Natural killer cell (primary cell): ENCODE results near the gene SGF29. TPM values are rescaled to one million over a fixed set of nuclear protein-coding genes. Genes with fewer than 3 reads are reported as not detected.

Source experiments
- ATAC-seq, 3 donors: fragments of 150-1000 bp in 2 of 3; fragments of 200-7000 bp in 1 of 3; cut with Tn5 transposase; 1 replicate in 1 of 3; 2 replicates in 2 of 3; pipeline ENCODE4 v1.10.0; 2021; ENCODE audit warnings: mild to moderate bottlenecking in 2 of 3, moderate library complexity in 2 of 3
- DNase-seq, 2 donors: peaks; one replicate each; pipeline versions ENCODE4 v3.0.0 to v3.0.0-alpha.2; 2013 to 2021; ENCODE audit warnings: mixed read lengths in 1 of 2
- H3K27ac ChIP-seq: one replicate; pipeline ENCODE4 v1.5.1; 2013; ENCODE audit warnings: mild to moderate bottlenecking, low read length
- H3K27me3 ChIP-seq: one replicate; pipeline ENCODE4 v1.6.1; 2013; ENCODE audit warnings: low read length; ENCODE audit not compliant: control insufficient read depth, insufficient read depth
- H3K36me3 ChIP-seq: one replicate; pipeline ENCODE4 v1.6.1; 2013; ENCODE audit warnings: low read length; ENCODE audit not compliant: control insufficient read depth, insufficient read depth
- H3K4me1 ChIP-seq: one replicate; pipeline ENCODE4 v1.6.1; 2013; ENCODE audit warnings: low read length; ENCODE audit not compliant: control insufficient read depth, insufficient read depth
- H3K4me3 ChIP-seq: one replicate; pipeline ENCODE4 v1.5.1; 2013; ENCODE audit warnings: low read length
- H3K9me3 ChIP-seq: one replicate; pipeline ENCODE4 v1.6.1; 2013; ENCODE audit warnings: low read length; ENCODE audit not compliant: control insufficient read depth, insufficient read depth
- H3K27ac Mint-ChIP-seq, 2 donors: one replicate each; pipeline ENCODE4 v1.8.0; 2022; ENCODE audit warnings: mild to moderate bottlenecking in 2 of 2, mixed read lengths in 2 of 2, moderate library complexity in 1 of 2
- H3K27me3 Mint-ChIP-seq, 2 donors: one replicate each; pipeline ENCODE4 v1.8.0; 2022; ENCODE audit warnings: low read depth in 2 of 2, mixed read lengths in 2 of 2
- H3K36me3 Mint-ChIP-seq: one replicate; pipeline ENCODE4 v1.8.0; 2022; ENCODE audit warnings: mixed read lengths
- H3K4me1 Mint-ChIP-seq, 2 donors: one replicate each; pipeline ENCODE4 v1.8.0; 2022; ENCODE audit warnings: mixed read lengths in 2 of 2
- H3K4me3 Mint-ChIP-seq: one replicate; pipeline ENCODE4 v1.8.0; 2022; ENCODE audit warnings: mild to moderate bottlenecking, moderate library complexity, mixed read lengths
- H3K9me3 Mint-ChIP-seq, 2 donors: one replicate each; pipeline ENCODE4 v1.8.0; 2022; ENCODE audit warnings: mixed read lengths in 2 of 2
- CTCF ChIP-seq: fragments of 200-600 bp; IDR thresholded peaks from one replicate; pipeline ENCODE4 v1.8.0; 2022; ENCODE audit warnings: antibody characterized with exemption
- WGBS: methylation state at CpG from one replicate; pipeline ENCODE4 v1.1.7; 2013; ENCODE audit warnings: missing lambda C conversion rate; ENCODE audit not compliant: insufficient coverage; 5-methylcytosine and 5-hydroxymethylcytosine counted together
- intact Hi-C: fragments of 100-400 bp; cut with micrococcal nuclease; formaldehyde crosslinking; loops from one replicate; pipeline ENCODE4 v1.14.2; 2022
- total RNA-seq, 4 donors: library from RNA; stranded (reverse); fragments of 120-200 nt in 1 of 4; gene quantifications; one replicate each; pipeline versions ENCODE4 v1.2.3 to v1.2.4, GENCODE V29; 2013 to 2022

The SGF29 gene
- total RNA-seq, 3 donors from 2014 or later (not counting 1 experiment from before 2014, with no cell fraction given): 31.6 to 45.1 (median 43.1) TPM

- no peaks in the 10 kb centered on the region for H3K36me3 ChIP-seq
- H3K9me3 ChIP-seq: no peaks in the 10 kb centered on the region
- ATAC-seq (no peak), DNase-seq (no peak)
- Mint-ChIP-seq H3K4me1 (peaks cover 17% of the 10 kb centered on the region in 2 donors), H3K4me3 (no peak overlapping the region), H3K36me3 (no peaks in the 10 kb centered on the region), H3K9me3 (no peaks in the 10 kb centered on the region), H3K27ac (no peak overlapping the region), H3K27me3 (no peaks in the 10 kb centered on the region)
- no peak overlapping the region for H3K27ac ChIP-seq
- peaks cover 15% of the 10 kb centered on the region for H3K4me1 ChIP-seq
- no peak overlapping the region for H3K4me3 ChIP-seq
- no peak for TF ChIP-seq CTCF
- intact Hi-C loops: no loop called here
- H3K27me3 ChIP-seq: no peaks in the 10 kb centered on the region
- 87% methylated on average over 9 of the region's 9 CpGs for WGBS
Observed at GRCh38 chr16:28531777-28532744, 21.7 kb upstream of the SGF29 start.

GRCh38 chr16:28532940-28533647 lies 20.6 kb upstream of the SGF29 start:
- ATAC-seq: no peak
- peaks cover 15% of the 10 kb centered on the region for H3K4me1 ChIP-seq

GRCh38 chr16:28534542-28535373 lies 19.0 kb upstream of the SGF29 start:
- H3K27me3 Mint-ChIP-seq: no peaks in the 10 kb centered on the region
- Histone ChIP-seq H3K9me3 (no peaks in the 10 kb centered on the region), H3K36me3 (no peaks in the 10 kb centered on the region), H3K4me1 (peaks cover 15% of the 10 kb centered on the region), H3K27ac (no peak overlapping the region), H3K27me3 (no peaks in the 10 kb centered on the region), H3K4me3 (no peak overlapping the region)
- intact Hi-C loops: no loop called here
- peak overlapping the region; percentile 76 to 81 for H3K27ac Mint-ChIP-seq
- ATAC-seq (peak; percentile 52 to 63 (median 58)), DNase-seq (peak in 1 of 2 donors; percentile 48)
- no peaks in the 10 kb centered on the region for H3K36me3 Mint-ChIP-seq
- peak overlapping the region; percentile 62 for H3K4me3 Mint-ChIP-seq
- 43% methylated on average over 1 of the region's 5 CpGs for WGBS
- TF ChIP-seq CTCF: no peak
- peaks cover 17% of the 10 kb centered on the region in 2 donors for H3K4me1 Mint-ChIP-seq
- no peaks in the 10 kb centered on the region for H3K9me3 Mint-ChIP-seq

More at GRCh38 chr16:28532940-28533647, 20.6 kb upstream of the SGF29 start:
- Histone ChIP-seq H3K9me3 (no peaks in the 10 kb centered on the region), H3K27ac (no peak overlapping the region), H3K36me3 (no peaks in the 10 kb centered on the region), H3K4me3 (no peak overlapping the region), H3K27me3 (no peaks in the 10 kb centered on the region)
- 89% methylated on average over 5 of the region's 5 CpGs for WGBS
- Mint-ChIP-seq H3K27me3 (no peaks in the 10 kb centered on the region), H3K36me3 (no peaks in the 10 kb centered on the region), H3K27ac (peak overlapping the region in 1 of 2 donors; percentile 45), H3K9me3 (no peaks in the 10 kb centered on the region), H3K4me1 (peaks cover 17% of the 10 kb centered on the region in 2 donors), H3K4me3 (no peak overlapping the region)
- DNase-seq: no peak
- TF ChIP-seq CTCF: no peak
- intact Hi-C loops: no loop called here
